Activated naive CD8-positive, alpha-beta T cell treated with anti-CD3 and anti-CD28 coated beads, Interleukin-2, amount 50 U/mL, for 24 hours (primary cell): ENCODE measurements around the gene MLN.

ENCODE experiments used
- ATAC-seq: fragments of 150-1000 bp; cut with Tn5 transposase; one replicate; pipeline ENCODE4 v1.10.0; 2021
- DNase-seq: peaks from one replicate; pipeline ENCODE4 v3.0.0; 2021
- H3K27ac Mint-ChIP-seq: one replicate; pipeline ENCODE4 v1.8.0; 2021; ENCODE audit warnings: mild to moderate bottlenecking, mixed read lengths
- H3K27me3 Mint-ChIP-seq: one replicate; pipeline ENCODE4 v1.8.0; 2021; ENCODE audit warnings: mixed read lengths
- H3K36me3 Mint-ChIP-seq: one replicate; pipeline ENCODE4 v1.8.0; 2021; ENCODE audit warnings: low read depth, mixed read lengths
- H3K4me1 Mint-ChIP-seq: one replicate; pipeline ENCODE4 v1.8.0; 2021; ENCODE audit warnings: mixed read lengths
- H3K4me3 Mint-ChIP-seq: one replicate; pipeline ENCODE4 v1.8.0; 2021; ENCODE audit warnings: mild to moderate bottlenecking, moderate library complexity, mixed read lengths
- H3K9me3 Mint-ChIP-seq: one replicate; pipeline ENCODE4 v1.8.0; 2021; ENCODE audit warnings: mixed read lengths

MLN gene

GRCh38 chr6:33813246-33813904, 9.6 kb upstream of the MLN start:
- Mint-ChIP-seq H3K27ac (no peak overlapping the region), H3K4me1 (no peaks in the 10 kb centered on the region), H3K9me3 (no peaks in the 10 kb centered on the region), H3K27me3 (peaks cover 48% of the 10 kb centered on the region), H3K36me3 (no peaks in the 10 kb centered on the region), H3K4me3 (no peak overlapping the region)
- DNase-seq, result no peak
- no peak for ATAC-seq

- Mint-ChIP-seq H3K4me1 (peaks cover 6% of the 10 kb centered on the region), H3K4me3 (no peak overlapping the region), H3K27me3 (peaks cover 53% of the 10 kb centered on the region), H3K36me3 (no peaks in the 10 kb centered on the region), H3K9me3 (no peaks in the 10 kb centered on the region), H3K27ac (no peak overlapping the region)
- peak; percentile 48 for DNase-seq
- ATAC-seq, result no peak
Measured at GRCh38 chr6:33812669-33813068, 8.9 kb upstream of the MLN start.

GRCh38 chr6:33809594-33809993, 5.8 kb upstream of the MLN start:
- H3K9me3 Mint-ChIP-seq, result no peaks in the 10 kb centered on the region
- H3K4me3 Mint-ChIP-seq, result no peak overlapping the region
- no peak for ATAC-seq
- no peak for DNase-seq
- peaks cover 10% of the 10 kb centered on the region for H3K4me1 Mint-ChIP-seq
- H3K27ac Mint-ChIP-seq, result no peak overlapping the region
- H3K27me3 Mint-ChIP-seq, result peaks cover 53% of the 10 kb centered on the region
- H3K36me3 Mint-ChIP-seq, result no peaks in the 10 kb centered on the region

GRCh38 chr6:33808641-33809180, 4.9 kb upstream of the MLN start:
- ATAC-seq (no peak), DNase-seq (no peak)
- no peak overlapping the region for H3K27ac Mint-ChIP-seq
- no peaks in the 10 kb centered on the region for H3K36me3 Mint-ChIP-seq
- no peak overlapping the region for H3K4me3 Mint-ChIP-seq
- H3K9me3 Mint-ChIP-seq, result no peaks in the 10 kb centered on the region
- H3K4me1 Mint-ChIP-seq, result peaks cover 10% of the 10 kb centered on the region
- H3K27me3 Mint-ChIP-seq, result peaks cover 49% of the 10 kb centered on the region

GRCh38 chr6:33807606-33808005, 3.8 kb upstream of the MLN start:
- Mint-ChIP-seq H3K9me3 (no peaks in the 10 kb centered on the region), H3K36me3 (no peaks in the 10 kb centered on the region), H3K4me3 (no peak overlapping the region), H3K27ac (no peak overlapping the region), H3K27me3 (peaks cover 43% of the 10 kb centered on the region), H3K4me1 (peaks cover 10% of the 10 kb centered on the region)
- no peak for DNase-seq
- ATAC-seq, result no peak

- Mint-ChIP-seq H3K9me3 (no peaks in the 10 kb centered on the region), H3K27me3 (peaks cover 39% of the 10 kb centered on the region)
Measured at GRCh38 chr6:33806841-33807240, 3.0 kb upstream of the MLN start.

GRCh38 chr6:33802186-33802958, 1.4 kb downstream of the MLN start:
- no peak for ATAC-seq
- H3K36me3 Mint-ChIP-seq, result no peaks in the 10 kb centered on the region
- H3K4me3 Mint-ChIP-seq, result no peak overlapping the region
- DNase-seq, result no peak
- H3K9me3 Mint-ChIP-seq, result no peaks in the 10 kb centered on the region
- H3K27me3 Mint-ChIP-seq, result peaks cover 16% of the 10 kb centered on the region
- H3K4me1 Mint-ChIP-seq, result peaks cover 2% of the 10 kb centered on the region
- H3K27ac Mint-ChIP-seq, result no peak overlapping the region

More at GRCh38 chr6:33806841-33807240, 3.0 kb upstream of the MLN start:
- no peak overlapping the region for H3K4me3 Mint-ChIP-seq
- H3K4me1 Mint-ChIP-seq, result peaks cover 10% of the 10 kb centered on the region
- no peaks in the 10 kb centered on the region for H3K36me3 Mint-ChIP-seq
- DNase-seq (no peak), ATAC-seq (no peak)
- no peak overlapping the region for H3K27ac Mint-ChIP-seq

GRCh38 chr6:33801611-33802010, 2.2 kb downstream of the MLN start:
- Mint-ChIP-seq H3K4me1 (peaks cover 1% of the 10 kb centered on the region), H3K36me3 (no peaks in the 10 kb centered on the region), H3K27me3 (peaks cover 13% of the 10 kb centered on the region), H3K4me3 (no peak overlapping the region), H3K9me3 (no peaks in the 10 kb centered on the region), H3K27ac (no peak overlapping the region)
- DNase-seq (no peak), ATAC-seq (no peak)

- Mint-ChIP-seq H3K36me3 (no peaks in the 10 kb centered on the region), H3K4me1 (peaks cover 1% of the 10 kb centered on the region), H3K27me3 (peaks cover 10% of the 10 kb centered on the region), H3K4me3 (no peak overlapping the region), H3K9me3 (no peaks in the 10 kb centered on the region), H3K27ac (no peak overlapping the region)
- DNase-seq (no peak), ATAC-seq (no peak)
Measured at GRCh38 chr6:33800248-33800969, 3.4 kb downstream of the MLN start.

- no peak overlapping the region for H3K27ac Mint-ChIP-seq
- ATAC-seq (no peak), DNase-seq (no peak)
- H3K4me1 Mint-ChIP-seq, result peaks cover 1% of the 10 kb centered on the region
- peaks cover 10% of the 10 kb centered on the region for H3K27me3 Mint-ChIP-seq
- no peak overlapping the region for H3K4me3 Mint-ChIP-seq
- no peaks in the 10 kb centered on the region for H3K36me3 Mint-ChIP-seq
- H3K9me3 Mint-ChIP-seq, result no peaks in the 10 kb centered on the region
Measured at GRCh38 chr6:33799454-33800113, 4.2 kb downstream of the MLN start.

- no peak for DNase-seq
- no peak for ATAC-seq
- H3K27me3 Mint-ChIP-seq, result peaks cover 10% of the 10 kb centered on the region
- H3K4me3 Mint-ChIP-seq, result no peak overlapping the region
- H3K36me3 Mint-ChIP-seq, result no peaks in the 10 kb centered on the region
- H3K4me1 Mint-ChIP-seq, result peaks cover 1% of the 10 kb centered on the region
- no peak overlapping the region for H3K27ac Mint-ChIP-seq
- H3K9me3 Mint-ChIP-seq, result no peaks in the 10 kb centered on the region
Measured at GRCh38 chr6:33798343-33798848, 5.4 kb downstream of the MLN start.

- Mint-ChIP-seq H3K27me3 (peaks cover 10% of the 10 kb centered on the region), H3K4me1 (peaks cover 1% of the 10 kb centered on the region), H3K9me3 (no peaks in the 10 kb centered on the region), H3K4me3 (no peak overlapping the region), H3K27ac (no peak overlapping the region), H3K36me3 (no peaks in the 10 kb centered on the region)
- ATAC-seq, result no peak
- no peak for DNase-seq
Measured at GRCh38 chr6:33797626-33798342, 6.0 kb downstream of the MLN start.

- ATAC-seq (no peak), DNase-seq (no peak)
- Mint-ChIP-seq H3K9me3 (no peaks in the 10 kb centered on the region), H3K27ac (no peak overlapping the region), H3K36me3 (no peaks in the 10 kb centered on the region), H3K4me3 (no peak overlapping the region), H3K4me1 (no peaks in the 10 kb centered on the region), H3K27me3 (peaks cover 2% of the 10 kb centered on the region)
Measured at GRCh38 chr6:33794910-33795623, 8.7 kb downstream of the MLN start.
